Measurements from ENCODE around the gene P4HA2. TPM values are rescaled to one million over a fixed set of nuclear protein-coding genes. Genes with fewer than 3 reads are reported as not detected.

The P4HA2 gene
- total RNA-seq, 1 donor from 2014 or later: 19.0 TPM

GRCh38 chr5:132264546-132265335 is 37.1 kb upstream of the P4HA2 start:
- no peak for ATAC-seq

GRCh38 chr5:132263548-132264261 is 36.1 kb upstream of the P4HA2 start:
- no peak for ATAC-seq

- ATAC-seq: no peak
These were observed 35.4 kb upstream of the P4HA2 start for GRCh38 chr5:132262882-132263547.

GRCh38 chr5:132261881-132262845 is 34.5 kb upstream of the P4HA2 start:
- ATAC-seq: no peak

- ATAC-seq: no peak
These were observed 33.3 kb upstream of the P4HA2 start for GRCh38 chr5:132260714-132261551.

GRCh38 chr5:132260051-132260450 is 32.4 kb upstream of the P4HA2 start:
- peak; percentile 6 for ATAC-seq

GRCh38 chr5:132259069-132259851 is 31.6 kb upstream of the P4HA2 start:
- ATAC-seq: peak; percentile 61

GRCh38 chr5:132258102-132259068 is 30.7 kb upstream of the P4HA2 start:
- ATAC-seq: peak; percentile 60

GRCh38 chr5:132257131-132258101 is 29.8 kb upstream of the P4HA2 start, which contains the start of gene PDLIM4:
TSS of gene PDLIM4 (plus strand) at chr5:132257696. CDS start at chr5:132257735, 39 bp downstream.
- ATAC-seq: no peak

GRCh38 chr5:132256783-132257130 is 29.1 kb upstream of the P4HA2 start:
- ATAC-seq: no peak

- ATAC-seq: no peak
These were observed 28.6 kb upstream of the P4HA2 start for GRCh38 chr5:132256086-132256782.

GRCh38 chr5:132254321-132254977 is 26.8 kb upstream of the P4HA2 start:
- no peak for ATAC-seq

GRCh38 chr5:132253452-132254320 is 26.0 kb upstream of the P4HA2 start:
- peak; percentile 59 for ATAC-seq

GRCh38 chr5:132253008-132253441 is 25.4 kb upstream of the P4HA2 start:
- peak; percentile 88 for ATAC-seq

GRCh38 chr5:132251220-132251725 is 23.6 kb upstream of the P4HA2 start:
- no peak for ATAC-seq

Data from esophagus mucosa (tissue), 1 donor.